ENCODE measurements around the gene RPL39.
A peak's percentile ranks its signal among the peaks of the same experiment; 100 is the strongest.

RPL39 gene

DNA sequence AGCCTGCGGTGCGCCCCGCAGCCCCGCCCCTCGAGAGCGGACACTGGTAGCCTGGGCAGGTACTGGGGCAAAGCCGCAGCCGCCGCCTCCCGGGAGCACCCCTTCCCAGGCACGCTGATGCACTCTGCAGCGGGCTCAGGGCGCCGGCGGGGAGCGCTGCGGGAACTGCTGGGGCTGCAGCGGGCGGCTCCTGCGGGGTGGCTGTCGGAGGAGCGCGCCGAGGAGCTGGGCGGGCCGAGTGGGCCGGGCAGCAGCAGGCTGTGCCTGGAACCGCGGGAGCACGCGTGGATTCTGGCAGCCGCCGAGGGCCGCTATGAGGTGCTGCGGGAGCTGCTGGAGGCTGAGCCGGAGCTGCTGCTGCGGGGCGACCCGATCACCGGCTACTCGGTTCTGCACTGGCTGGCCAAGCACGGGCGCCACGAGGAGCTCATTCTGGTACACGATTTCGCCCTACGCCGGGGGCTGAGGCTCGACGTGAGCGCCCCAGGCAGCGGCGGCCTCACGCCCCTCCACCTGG, 32.6 kb downstream of the RPL39 start:
- Histone ChIP-seq H3K36me3 (replicated peaks; ENCODE audit: low read depth, low read length) (no peaks in the 10 kb centered on the region), H3K9me3 (ENCODE audit: insufficient read depth, low read length) (no peaks in the 10 kb centered on the region), H3K4me2 (ENCODE audit: low read length) (peak overlapping the region; percentile 87), H4K20me1 (ENCODE audit: insufficient read depth, low read length) (no peaks in the 10 kb centered on the region), H3K4me3 (ENCODE audit: low read length) (peak overlapping the region; percentile 93), H3K79me2 (ENCODE audit: low read length) (no peaks in the 10 kb centered on the region), H3K4me1 (ENCODE audit: low read length) (peaks cover 75% of the 10 kb centered on the region), H2AFZ (ENCODE audit: low read depth, low read length) (peak overlapping the region; percentile 71; the same call in 1 of the 2 replicates), H3K9ac (ENCODE audit: low read length) (peak overlapping the region; percentile 78), H3K27me3 (ENCODE audit: low read depth, low read length) (no peaks in the 10 kb centered on the region), H3K27ac (ENCODE audit: low read length) (no peak overlapping the region)
- no peak for TF ChIP-seq EZH2phosphoT487 (IDR thresholded peaks at IDR 0.05; ENCODE audit: low read depth)
- TF ChIP-seq, protein P1, sequence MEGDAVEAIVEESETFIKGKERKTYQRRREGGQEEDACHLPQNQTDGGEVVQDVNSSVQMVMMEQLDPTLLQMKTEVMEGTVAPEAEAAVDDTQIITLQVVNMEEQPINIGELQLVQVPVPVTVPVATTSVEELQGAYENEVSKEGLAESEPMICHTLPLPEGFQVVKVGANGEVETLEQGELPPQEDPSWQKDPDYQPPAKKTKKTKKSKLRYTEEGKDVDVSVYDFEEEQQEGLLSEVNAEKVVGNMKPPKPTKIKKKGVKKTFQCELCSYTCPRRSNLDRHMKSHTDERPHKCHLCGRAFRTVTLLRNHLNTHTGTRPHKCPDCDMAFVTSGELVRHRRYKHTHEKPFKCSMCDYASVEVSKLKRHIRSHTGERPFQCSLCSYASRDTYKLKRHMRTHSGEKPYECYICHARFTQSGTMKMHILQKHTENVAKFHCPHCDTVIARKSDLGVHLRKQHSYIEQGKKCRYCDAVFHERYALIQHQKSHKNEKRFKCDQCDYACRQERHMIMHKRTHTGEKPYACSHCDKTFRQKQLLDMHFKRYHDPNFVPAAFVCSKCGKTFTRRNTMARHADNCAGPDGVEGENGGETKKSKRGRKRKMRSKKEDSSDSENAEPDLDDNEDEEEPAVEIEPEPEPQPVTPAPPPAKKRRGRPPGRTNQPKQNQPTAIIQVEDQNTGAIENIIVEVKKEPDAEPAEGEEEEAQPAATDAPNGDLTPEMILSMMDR (IDR thresholded peaks at IDR 0.05; ENCODE audit: low read depth, low read length): no peak

DNA sequence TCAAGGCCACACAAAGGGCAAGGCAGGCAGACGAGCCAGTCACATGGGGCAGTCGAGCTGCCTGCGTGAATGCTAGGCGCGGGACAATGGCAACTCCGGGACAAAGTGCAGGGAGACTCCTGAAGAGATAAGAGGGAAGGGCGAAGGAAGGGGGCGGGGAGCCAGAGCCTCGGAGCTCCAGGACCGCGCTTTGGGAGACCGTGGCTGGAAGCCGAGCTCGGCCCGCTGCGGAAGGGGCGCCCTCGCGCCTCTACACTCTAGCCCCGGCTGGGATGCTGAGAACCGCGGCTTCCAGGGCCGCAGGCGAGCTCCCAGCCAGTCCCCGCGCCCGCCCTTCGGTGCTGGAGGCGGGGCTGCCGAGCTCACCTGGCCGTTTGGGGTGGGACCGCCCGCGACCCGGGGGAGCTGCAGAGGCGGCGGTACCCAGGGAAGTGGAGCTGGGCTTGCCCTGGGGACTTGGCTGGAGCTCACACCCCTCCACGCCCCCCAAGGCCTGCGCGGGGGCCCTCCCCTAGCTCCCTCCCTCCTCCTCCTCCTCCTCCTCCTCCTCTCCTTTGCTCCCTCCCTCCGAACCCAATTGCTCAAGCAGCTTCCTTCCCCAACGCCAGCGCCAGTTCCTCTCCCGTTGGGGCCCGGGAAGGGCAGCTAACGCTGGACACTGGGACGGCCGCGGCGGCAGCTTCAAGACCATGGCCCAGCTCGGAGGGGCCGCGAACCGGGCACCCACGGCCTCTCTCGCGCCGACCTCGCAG, 33.3 kb downstream of the RPL39 start, which contains the start of gene SOWAHD:
Gene SOWAHD (plus strand): TSS at position 610 of the 752 bp plus-strand sequence. CDS start 80 bp downstream, at position 690.
- H3K27ac ChIP-seq (ENCODE audit: low read length): no peak within 1 kb of the TSS; the same call in 1 of the 2 replicates
- H3K36me3 ChIP-seq (replicated peaks; ENCODE audit: low read depth, low read length): no peaks in the 10 kb centered on the region
- no peaks in the 10 kb centered on the region for H3K79me2 ChIP-seq (ENCODE audit: low read length)
- TF ChIP-seq, protein P1 (IDR thresholded peaks at IDR 0.05; ENCODE audit: low read depth, low read length): no peak
- TF ChIP-seq EZH2phosphoT487 (IDR thresholded peaks at IDR 0.05; ENCODE audit: low read depth): no peak
- H3K9ac ChIP-seq (ENCODE audit: low read length): peak within 1 kb of the TSS; percentile 78
- no peaks in the 10 kb centered on the region for H4K20me1 ChIP-seq (ENCODE audit: insufficient read depth, low read length)
- no peaks in the 10 kb centered on the region for H3K27me3 ChIP-seq (ENCODE audit: low read depth, low read length)
- peak within 1 kb of the TSS; percentile 93 for H3K4me3 ChIP-seq (ENCODE audit: low read length)
- H3K9me3 ChIP-seq (ENCODE audit: insufficient read depth, low read length): no peaks in the 10 kb centered on the region
- peak within 1 kb of the TSS; percentile 87 for H3K4me2 ChIP-seq (ENCODE audit: low read length)
- peak within 1 kb of the TSS; percentile 71; the same call in 1 of the 2 replicates for H2AFZ ChIP-seq (ENCODE audit: low read depth, low read length)
- peaks cover 72% of the 10 kb centered on the region for H3K4me1 ChIP-seq (ENCODE audit: low read length)

DNA sequence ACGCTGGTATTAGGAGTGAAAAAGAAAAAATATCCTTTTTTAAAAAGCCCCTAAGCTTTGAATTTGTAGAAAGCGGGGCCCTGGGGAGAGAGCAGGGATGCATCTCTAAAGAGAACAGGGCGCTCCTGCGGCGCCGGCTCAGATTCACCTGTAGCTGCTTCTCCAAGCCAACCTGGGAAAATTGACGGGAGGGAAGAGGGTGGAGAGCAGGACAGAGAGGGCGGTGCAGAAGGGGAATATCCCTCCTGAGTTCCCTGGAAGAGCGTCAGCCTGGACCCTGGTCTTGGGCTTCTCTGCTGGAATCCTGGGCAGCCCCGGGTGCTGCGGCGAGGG, 33.8 kb downstream of the RPL39 start:
- H3K4me3 ChIP-seq (ENCODE audit: low read length): peak overlapping the region; percentile 93
- 0 out of 2 replicates have a peak overlapping the region, but pooled peaks have one; percentile 71 for H2AFZ ChIP-seq (ENCODE audit: low read depth, low read length)
- peak overlapping the region; percentile 78 for H3K9ac ChIP-seq (ENCODE audit: low read length)
- TF ChIP-seq EZH2phosphoT487 (IDR thresholded peaks at IDR 0.05; ENCODE audit: low read depth): no peak
- TF ChIP-seq, protein P1 (IDR thresholded peaks at IDR 0.05; ENCODE audit: low read depth, low read length): no peak
- peak overlapping the region; percentile 87 for H3K4me2 ChIP-seq (ENCODE audit: low read length)
- no peaks in the 10 kb centered on the region for H3K27me3 ChIP-seq (ENCODE audit: low read depth, low read length)
- no peaks in the 10 kb centered on the region for H3K9me3 ChIP-seq (ENCODE audit: insufficient read depth, low read length)
- H3K4me1 ChIP-seq (ENCODE audit: low read length): peaks cover 66% of the 10 kb centered on the region
- H3K79me2 ChIP-seq (ENCODE audit: low read length): no peaks in the 10 kb centered on the region
- H3K27ac ChIP-seq (ENCODE audit: low read length): no peak overlapping the region
- no peaks in the 10 kb centered on the region for H4K20me1 ChIP-seq (ENCODE audit: insufficient read depth, low read length)
- H3K36me3 ChIP-seq (replicated peaks; ENCODE audit: low read depth, low read length): no peaks in the 10 kb centered on the region

DNA sequence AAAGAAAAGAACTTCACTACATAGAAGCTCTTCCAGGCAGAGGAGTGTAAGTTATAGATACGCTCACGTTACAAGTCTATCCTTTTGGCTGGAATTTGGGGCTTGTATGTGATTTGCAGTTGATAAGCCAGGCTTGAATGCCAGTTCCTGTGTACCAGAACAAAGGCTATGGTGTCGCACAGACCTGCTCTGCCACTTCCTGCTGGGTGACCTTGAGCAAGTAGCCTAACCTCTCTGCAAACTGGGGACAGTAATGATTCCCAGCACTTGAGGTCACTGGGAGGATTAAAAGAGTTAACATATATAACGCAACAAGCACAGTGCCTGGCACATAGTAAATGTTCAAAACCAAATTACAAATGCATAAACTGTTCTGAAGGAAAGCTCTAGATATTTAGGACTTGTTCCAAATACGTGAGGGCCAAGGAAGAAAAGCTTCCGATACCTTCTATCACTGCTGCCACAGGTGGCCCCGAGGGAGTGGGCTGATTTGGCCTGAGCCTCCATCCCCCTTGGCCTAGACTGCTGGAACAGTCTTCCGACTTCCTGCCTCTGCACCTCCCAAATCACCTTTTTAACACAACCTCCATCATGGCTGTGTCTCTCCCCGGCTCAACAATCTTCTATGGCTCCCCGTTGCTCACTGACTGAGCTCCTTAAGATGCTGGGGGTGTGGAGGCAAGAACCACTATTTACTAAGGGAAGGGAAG, 34.3 kb downstream of the RPL39 start:
- H3K27me3 ChIP-seq (ENCODE audit: low read depth, low read length): no peaks in the 10 kb centered on the region
- peak overlapping the region; percentile 87 for H3K4me2 ChIP-seq (ENCODE audit: low read length)
- no peaks in the 10 kb centered on the region for H3K79me2 ChIP-seq (ENCODE audit: low read length)
- no peaks in the 10 kb centered on the region for H3K36me3 ChIP-seq (replicated peaks; ENCODE audit: low read depth, low read length)
- H4K20me1 ChIP-seq (ENCODE audit: insufficient read depth, low read length): no peaks in the 10 kb centered on the region
- H3K9me3 ChIP-seq (ENCODE audit: insufficient read depth, low read length): no peaks in the 10 kb centered on the region
- peak overlapping the region; percentile 93; the same call in 1 of the 2 replicates for H3K4me3 ChIP-seq (ENCODE audit: low read length)
- H3K4me1 ChIP-seq (ENCODE audit: low read length): peaks cover 62% of the 10 kb centered on the region
- H2AFZ ChIP-seq (ENCODE audit: low read depth, low read length): no peak overlapping the region
- H3K9ac ChIP-seq (ENCODE audit: low read length): peak overlapping the region; percentile 64; the same call in 1 of the 2 replicates
- no peak for TF ChIP-seq EZH2phosphoT487 (IDR thresholded peaks at IDR 0.05; ENCODE audit: low read depth)
- TF ChIP-seq, protein P1 (IDR thresholded peaks at IDR 0.05; ENCODE audit: low read depth, low read length): no peak
- peak overlapping the region; percentile 100 for H3K27ac ChIP-seq (ENCODE audit: low read length)

Measured in OCI-LY3 (cell line).